SK-N-SH (cell line): ENCODE results near the gene RNU5D-1.

Experiments
- ELF1 ChIP-seq: IDR thresholded peaks from 2 replicates; pipeline ENCODE4 v1.4.0; 2012
- GABPA ChIP-seq: IDR thresholded peaks from 2 replicates; pipeline ENCODE4 v1.4.0; 2012; ENCODE audit warnings: low read depth, mild to moderate bottlenecking
- RAD21 ChIP-seq: IDR thresholded peaks from 2 replicates; pipeline ENCODE4 v1.6.1; 2012; ENCODE audit warnings: mild to moderate bottlenecking, low read length
- TAF1 ChIP-seq: IDR thresholded peaks from 2 replicates; pipeline ENCODE4 v1.6.1; 2012; ENCODE audit warnings: low read depth, mild to moderate bottlenecking, low read length, moderate library complexity, borderline replicate concordance
- TF ChIP-seq, protein P1 (sequence below): fragments of 200-600 bp; sonication (generic); IDR thresholded peaks from 2 replicates; pipeline ENCODE4 v1.6.1; 2017; ENCODE audit warnings: antibody characterized with exemption, mild to moderate bottlenecking, moderate library complexity
- TF ChIP-seq, protein P2 (sequence below): IDR thresholded peaks from 2 replicates; pipeline ENCODE4 v1.4.0; 2012; ENCODE audit warnings: low read depth
- TF ChIP-seq, protein P3 (sequence below): IDR thresholded peaks from 2 replicates; pipeline ENCODE4 v1.6.1; 2012; ENCODE audit warnings: mild to moderate bottlenecking, low read depth, low read length, moderate library complexity

DNA sequence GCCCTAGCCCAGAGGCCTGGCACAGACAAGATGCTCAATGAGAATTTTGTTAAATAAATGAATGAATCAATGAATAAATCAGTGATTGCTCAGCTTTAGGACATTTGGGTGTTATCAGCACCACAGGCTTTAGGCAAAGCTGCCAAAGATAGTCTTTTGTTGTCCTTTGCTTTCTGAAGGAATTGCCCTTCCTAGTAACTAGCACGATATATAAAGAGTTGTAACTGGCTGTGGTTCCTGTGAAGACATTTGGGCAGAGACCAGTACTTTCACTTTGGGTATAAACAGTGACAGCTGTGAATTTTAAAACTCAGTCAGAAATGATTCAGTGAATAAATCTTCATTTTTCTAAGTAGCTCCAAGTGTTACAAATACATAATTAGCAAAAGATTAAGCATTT lies 13.3 kb downstream of the RNU5D-1 start:
- TF ChIP-seq ELF1 (no peak), GABPA (no peak), RAD21 (no peak), TAF1 (no peak)
- TF ChIP-seq, protein P1, sequence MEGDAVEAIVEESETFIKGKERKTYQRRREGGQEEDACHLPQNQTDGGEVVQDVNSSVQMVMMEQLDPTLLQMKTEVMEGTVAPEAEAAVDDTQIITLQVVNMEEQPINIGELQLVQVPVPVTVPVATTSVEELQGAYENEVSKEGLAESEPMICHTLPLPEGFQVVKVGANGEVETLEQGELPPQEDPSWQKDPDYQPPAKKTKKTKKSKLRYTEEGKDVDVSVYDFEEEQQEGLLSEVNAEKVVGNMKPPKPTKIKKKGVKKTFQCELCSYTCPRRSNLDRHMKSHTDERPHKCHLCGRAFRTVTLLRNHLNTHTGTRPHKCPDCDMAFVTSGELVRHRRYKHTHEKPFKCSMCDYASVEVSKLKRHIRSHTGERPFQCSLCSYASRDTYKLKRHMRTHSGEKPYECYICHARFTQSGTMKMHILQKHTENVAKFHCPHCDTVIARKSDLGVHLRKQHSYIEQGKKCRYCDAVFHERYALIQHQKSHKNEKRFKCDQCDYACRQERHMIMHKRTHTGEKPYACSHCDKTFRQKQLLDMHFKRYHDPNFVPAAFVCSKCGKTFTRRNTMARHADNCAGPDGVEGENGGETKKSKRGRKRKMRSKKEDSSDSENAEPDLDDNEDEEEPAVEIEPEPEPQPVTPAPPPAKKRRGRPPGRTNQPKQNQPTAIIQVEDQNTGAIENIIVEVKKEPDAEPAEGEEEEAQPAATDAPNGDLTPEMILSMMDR = no peak
- TF ChIP-seq, protein P2, sequence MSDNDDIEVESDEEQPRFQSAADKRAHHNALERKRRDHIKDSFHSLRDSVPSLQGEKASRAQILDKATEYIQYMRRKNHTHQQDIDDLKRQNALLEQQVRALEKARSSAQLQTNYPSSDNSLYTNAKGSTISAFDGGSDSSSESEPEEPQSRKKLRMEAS = no peak
- TF ChIP-seq, protein P3, sequence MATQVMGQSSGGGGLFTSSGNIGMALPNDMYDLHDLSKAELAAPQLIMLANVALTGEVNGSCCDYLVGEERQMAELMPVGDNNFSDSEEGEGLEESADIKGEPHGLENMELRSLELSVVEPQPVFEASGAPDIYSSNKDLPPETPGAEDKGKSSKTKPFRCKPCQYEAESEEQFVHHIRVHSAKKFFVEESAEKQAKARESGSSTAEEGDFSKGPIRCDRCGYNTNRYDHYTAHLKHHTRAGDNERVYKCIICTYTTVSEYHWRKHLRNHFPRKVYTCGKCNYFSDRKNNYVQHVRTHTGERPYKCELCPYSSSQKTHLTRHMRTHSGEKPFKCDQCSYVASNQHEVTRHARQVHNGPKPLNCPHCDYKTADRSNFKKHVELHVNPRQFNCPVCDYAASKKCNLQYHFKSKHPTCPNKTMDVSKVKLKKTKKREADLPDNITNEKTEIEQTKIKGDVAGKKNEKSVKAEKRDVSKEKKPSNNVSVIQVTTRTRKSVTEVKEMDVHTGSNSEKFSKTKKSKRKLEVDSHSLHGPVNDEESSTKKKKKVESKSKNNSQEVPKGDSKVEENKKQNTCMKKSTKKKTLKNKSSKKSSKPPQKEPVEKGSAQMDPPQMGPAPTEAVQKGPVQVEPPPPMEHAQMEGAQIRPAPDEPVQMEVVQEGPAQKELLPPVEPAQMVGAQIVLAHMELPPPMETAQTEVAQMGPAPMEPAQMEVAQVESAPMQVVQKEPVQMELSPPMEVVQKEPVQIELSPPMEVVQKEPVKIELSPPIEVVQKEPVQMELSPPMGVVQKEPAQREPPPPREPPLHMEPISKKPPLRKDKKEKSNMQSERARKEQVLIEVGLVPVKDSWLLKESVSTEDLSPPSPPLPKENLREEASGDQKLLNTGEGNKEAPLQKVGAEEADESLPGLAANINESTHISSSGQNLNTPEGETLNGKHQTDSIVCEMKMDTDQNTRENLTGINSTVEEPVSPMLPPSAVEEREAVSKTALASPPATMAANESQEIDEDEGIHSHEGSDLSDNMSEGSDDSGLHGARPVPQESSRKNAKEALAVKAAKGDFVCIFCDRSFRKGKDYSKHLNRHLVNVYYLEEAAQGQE = no peak
